NK-92 treated with Interleukin-12 subunit alpha and Interleukin-12 subunit beta, amount 100 ng/mL, for 24 hours (cell line): ENCODE measurements around the gene TM7SF2.
A peak's percentile ranks its signal among the peaks of the same experiment; 100 is the strongest.

Source experiments
- DNase-seq: peaks from one replicate; lab custom pipeline; 2025; lab: John Stamatoyannopoulos, UW

The TM7SF2 gene

DNA sequence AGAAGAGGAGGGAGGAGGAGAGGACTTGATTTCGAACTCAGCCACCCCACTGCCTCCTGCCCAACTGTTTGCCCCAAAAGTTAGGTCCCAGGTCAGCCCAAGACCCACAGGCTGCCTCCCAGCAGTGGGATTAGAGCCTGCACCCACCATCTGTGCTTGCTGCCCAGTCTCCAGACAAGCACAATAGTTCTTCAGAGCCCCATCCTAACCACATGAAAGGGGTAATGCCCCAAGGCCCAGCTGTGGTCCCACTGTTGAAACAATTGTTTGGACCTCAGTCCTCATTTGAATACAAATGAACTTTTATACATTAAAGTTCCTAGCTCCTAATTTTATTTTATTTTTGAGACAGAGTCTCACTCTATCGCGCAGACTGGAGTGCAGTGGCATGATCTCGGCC lies 21.0 kb upstream of the TM7SF2 start:
- DNase-seq = no peak

DNA sequence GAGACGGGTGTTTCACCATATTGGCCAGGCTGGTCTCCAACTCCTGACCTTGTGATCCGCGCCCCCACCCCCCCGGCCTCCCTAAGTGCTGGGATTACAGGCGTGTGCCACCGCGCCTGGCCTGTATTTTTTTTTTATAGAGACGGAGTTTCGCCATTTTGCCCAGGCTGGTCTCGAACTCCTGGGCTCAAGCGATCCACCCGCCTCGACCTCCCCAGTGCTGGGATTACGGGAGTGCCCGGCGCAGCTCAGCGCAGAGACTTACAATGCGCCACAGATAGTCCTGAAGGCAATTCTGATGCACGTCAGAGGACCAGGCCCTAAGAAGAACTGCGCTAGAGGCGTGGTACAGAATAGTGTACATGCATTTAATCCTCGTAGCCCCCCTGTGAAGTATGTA lies 16.2 kb upstream of the TM7SF2 start:
- DNase-seq = no peak

DNA sequence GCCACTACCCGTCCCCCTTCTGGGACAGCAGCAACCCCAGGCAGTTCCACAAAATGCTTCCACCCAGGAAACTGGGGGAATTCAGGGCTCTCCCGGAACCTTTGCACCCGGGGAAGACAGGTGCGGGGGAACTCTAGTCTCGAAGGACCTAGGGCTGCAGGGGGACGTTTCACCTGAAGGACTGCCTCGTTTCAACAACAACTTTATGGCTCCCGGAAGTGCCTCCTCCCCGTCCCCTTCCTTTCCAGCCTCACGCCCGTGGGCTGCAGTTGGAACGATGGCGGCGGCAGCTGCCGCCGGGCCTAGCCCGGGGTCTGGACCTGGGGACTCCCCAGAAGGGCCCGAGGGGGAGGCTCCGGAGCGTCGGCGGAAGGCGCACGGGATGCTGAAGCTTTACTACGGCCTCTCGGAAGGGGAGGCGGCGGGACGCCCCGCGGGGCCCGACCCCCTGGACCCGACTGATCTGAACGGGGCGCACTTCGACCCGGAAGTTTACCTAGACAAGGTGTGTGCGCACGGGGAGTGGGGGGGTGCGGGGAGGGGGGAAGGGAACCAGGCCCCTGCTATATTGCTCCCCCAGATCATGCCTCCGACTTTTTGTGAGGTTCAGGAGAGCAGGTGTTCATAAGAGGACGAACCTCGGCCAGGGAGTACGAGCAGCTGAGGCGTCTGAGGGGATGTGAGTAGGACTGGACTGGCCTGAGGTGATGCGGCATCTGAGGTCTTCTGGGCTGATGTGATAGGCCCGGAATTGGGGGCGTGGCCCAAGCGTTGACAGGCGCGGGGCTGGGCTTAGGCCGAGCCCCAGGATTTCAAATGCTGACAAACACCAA lies 15.5 kb upstream of the TM7SF2 start, which contains the start of gene VPS51:
TSS of gene VPS51 (plus strand) at position 241 of the 833 bp plus-strand sequence. CDS start at position 278, 37 bp downstream.
- DNase-seq = peak; percentile 81

DNA sequence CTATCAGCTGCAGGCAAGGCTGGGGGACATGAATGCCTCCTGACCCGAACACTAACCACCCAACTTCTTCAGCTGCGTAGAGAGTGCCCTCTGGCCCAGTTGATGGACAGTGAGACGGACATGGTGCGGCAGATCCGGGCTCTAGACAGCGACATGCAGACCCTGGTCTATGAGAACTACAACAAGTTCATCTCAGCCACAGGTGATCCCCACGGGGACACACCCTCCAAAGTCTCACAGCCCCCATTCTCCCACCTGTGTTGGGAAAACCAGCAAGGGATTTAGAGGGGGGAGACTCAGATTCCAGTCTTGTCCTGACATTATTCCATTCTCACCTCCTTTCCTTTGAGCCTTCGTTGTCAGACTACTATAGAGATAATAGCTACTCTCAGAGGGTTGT lies 14.7 kb upstream of the TM7SF2 start:
- DNase-seq = no peak

DNA sequence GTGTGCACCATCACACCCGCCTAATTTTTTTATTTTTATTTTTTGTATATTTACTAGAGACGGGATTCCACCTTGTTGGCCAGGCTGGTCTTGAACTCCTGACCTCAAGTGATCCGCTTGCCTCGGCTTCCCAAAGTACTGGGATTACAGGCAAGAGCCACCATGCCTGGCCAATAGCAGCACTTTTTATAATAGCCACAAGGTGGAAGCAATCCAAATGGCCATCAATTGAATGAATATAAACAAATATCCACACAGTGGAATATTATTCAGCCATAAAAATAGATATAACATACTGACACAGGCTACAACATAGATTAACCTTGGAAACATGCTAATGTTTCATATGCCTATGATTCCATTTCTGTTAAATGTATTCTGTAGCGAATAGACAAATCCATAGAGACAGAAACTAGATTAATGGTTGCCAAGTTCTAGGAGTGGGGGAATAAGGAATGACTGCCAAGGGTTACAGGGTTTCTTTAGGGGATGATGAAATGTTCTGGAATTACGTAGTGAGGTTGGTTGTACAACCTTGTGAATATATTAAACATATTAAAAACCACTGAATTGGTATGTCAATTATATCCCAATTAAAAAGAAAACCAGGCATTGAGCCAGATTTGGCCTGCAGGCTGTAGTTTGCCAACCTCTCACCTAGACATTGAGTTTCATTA lies 10.9 kb upstream of the TM7SF2 start:
- no peak for DNase-seq

DNA sequence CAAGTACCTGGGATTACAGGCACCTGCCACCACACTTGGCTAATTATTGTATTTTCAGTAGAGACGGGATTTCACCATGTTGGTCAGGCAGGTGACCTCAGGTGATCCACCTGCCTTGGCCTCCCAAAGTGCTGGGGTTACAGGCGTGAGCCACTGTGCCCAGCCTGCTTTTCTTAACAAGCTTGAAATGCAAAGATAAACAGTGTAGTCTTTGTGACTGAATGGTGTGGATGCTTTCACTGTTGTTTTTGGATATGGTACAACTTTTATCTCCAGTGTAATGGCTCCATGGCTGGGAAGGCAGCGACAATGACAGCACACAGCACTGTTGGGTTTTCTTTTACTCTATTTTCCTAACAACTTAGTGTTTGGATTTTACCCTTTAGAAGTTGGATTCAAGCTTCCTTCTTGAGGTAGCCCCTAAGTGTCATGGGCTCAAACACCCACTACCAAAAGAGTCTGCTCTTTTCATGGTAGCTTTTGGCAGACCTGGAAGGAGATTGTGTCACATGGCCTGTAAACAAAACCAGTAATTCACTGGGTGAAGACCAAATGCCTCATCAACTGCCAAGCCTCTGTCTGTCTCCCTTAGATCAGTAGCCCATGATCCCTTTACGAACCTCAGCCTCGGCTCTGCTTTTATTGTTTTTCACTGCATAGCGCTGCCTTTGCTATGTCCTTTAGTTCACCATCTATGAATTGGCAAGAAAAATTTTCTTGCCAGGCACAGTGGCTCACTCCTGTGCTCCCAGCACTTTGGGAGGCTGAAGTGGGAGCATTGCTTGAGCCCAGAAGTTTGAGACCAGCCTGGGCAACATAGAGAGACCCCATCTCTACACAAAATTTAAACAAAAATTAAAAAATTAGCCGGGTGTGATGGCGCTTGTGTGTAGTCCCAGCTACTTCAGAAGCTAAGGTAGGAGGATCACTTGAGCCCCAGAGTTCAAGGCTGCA lies 9.3 kb upstream of the TM7SF2 start:
- no peak for DNase-seq

DNA sequence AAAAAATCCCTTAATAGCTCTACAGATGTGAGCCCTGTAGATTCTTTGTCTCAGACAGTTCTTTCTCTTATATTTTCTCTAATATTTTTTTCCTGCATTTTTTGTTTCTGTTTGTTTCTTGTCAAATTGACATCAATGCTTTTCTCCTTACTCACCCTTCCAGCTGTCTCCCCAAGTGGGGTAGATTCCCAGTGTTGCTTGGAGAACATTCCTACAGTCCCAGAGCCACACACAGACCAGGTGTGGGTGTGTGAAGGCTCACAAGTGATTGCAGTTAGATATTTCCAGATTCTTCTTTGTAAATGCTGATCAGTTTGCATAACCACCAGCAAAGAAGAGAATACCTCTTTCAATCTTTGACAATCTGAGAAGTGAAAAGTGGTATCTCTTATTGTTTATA lies 8.2 kb upstream of the TM7SF2 start:
- DNase-seq = no peak

DNA sequence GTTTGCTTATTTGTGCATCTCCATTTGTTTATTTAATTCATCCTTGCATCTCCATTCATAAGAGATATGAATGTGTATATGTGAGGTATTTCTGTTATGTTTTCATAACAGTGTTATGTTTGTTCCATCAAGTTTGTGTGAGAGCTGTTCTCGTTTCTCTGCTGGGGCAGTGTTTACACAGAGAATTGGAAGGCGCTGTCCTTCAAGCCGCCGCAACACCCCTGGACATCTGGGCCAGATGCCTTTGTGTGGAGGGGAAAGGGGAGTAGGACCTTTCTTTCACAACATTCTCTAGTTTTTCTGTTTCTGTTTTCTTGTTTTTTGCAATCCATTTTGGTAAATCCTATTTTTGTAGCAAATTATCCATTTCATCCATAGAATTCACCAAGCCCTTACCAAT lies 7.0 kb upstream of the TM7SF2 start:
- DNase-seq = no peak

DNA sequence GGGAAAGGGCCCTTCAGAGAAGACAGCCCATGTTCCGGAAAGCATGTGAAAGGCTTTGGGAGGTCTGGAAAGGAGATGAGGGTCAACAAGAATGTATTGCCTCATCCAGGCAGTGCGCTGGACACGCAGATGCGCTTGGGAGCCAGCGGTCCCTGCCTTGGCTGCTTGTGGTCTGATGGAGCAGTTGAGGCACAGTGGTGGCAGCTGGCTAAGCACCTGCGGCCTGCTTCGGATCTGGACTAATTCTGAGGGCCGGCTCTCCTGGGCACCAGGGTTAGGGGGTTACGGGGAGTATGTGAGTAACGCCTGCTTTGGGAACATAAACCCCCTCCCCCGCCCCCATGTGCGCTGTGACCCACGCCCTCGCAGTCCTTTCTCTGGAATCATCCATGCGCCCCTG lies 4.6 kb upstream of the TM7SF2 start:
- DNase-seq = no peak

DNA sequence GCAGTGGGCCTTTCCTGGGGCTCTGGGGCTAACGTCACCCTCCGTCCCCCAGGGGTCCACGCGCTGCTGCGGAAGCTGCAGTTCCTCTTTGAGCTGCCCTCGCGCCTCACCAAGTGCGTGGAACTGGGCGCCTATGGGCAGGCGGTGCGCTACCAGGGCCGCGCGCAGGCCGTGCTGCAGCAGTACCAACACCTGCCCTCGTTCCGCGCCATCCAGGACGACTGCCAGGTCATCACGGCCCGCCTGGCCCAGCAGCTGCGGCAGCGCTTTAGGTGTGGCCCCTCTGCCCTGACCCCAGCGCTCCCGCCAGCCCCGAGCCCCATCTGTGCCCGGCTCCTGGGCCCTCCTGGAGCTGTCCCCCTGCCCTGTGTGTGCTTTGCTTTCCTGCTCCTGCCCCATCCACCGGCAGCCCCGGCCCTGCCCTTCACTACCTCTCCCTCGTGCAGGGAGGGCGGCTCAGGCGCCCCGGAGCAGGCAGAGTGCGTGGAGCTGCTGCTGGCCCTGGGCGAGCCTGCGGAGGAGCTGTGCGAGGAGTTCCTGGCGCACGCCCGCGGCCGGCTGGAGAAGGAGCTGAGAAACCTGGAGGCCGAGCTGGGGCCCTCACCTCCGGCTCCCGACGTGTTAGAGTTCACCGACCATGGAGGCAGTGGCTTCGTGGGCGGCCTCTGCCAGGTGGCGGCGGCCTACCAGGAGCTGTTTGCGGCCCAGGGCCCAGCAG lies 3.8 kb upstream of the TM7SF2 start:
- no peak for DNase-seq

DNA sequence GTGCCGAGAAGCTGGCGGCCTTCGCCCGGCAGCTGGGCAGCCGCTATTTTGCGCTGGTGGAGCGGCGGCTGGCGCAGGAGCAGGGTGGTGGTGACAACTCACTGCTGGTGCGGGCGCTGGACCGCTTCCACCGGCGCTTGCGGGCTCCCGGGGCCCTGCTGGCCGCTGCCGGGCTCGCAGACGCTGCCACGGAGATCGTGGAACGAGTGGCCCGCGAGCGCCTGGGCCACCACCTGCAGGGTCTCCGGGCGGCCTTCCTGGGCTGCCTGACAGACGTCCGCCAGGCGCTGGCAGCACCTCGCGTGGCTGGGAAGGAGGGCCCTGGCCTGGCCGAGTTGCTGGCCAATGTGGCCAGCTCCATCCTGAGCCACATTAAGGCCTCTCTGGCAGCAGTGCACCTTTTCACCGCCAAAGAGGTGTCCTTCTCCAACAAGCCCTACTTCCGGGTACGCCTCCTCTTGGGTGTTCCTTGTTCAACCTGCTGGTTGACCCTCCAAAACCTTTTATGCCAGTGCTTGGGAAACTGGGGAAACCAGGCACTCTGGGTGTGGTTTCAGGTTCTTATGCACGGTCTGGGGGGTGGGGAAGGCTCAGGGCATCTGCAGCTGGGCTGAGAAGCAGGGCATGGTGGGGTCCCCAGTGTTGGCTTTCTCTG lies 3.1 kb upstream of the TM7SF2 start:
- DNase-seq = no peak

DNA sequence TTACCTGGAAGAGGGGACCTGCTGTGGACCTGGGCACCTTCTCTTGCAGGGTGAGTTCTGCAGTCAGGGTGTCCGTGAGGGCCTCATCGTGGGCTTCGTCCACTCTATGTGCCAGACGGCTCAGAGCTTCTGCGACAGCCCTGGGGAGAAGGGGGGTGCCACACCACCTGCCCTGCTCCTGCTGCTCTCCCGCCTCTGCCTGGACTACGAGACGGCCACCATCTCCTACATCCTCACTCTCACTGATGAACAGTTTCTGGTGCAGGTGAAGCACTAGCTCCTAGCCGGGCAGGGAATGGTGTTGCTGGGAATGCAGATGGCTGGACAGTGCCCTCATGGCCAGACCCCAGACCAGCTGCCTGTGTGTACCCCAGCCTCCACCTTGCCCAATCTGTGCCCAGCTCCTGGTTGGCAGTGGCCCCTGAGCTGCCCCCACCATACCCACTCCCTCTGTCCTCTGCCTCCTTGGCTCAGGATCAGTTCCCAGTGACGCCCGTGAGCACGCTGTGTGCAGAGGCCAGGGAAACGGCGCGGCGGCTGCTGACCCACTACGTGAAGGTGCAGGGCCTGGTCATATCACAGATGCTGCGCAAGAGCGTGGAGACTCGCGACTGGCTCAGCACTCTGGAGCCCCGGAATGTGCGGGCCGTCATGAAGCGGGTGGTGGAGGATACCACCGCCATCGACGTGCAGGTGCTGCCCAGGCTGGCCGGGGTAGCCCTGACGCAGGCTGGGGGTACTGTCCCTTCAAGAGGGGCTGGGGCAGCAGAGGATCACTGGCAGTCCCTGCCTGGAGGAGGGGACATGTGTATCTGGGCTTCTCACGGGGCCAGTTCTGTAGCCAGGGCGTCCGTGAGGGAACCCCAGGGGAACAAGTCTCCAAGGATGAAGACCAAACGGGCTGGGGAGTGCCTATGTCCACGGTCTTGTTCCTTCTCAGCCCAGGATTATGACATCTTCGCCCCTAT lies 2.2 kb upstream of the TM7SF2 start:
- DNase-seq = no peak

DNA sequence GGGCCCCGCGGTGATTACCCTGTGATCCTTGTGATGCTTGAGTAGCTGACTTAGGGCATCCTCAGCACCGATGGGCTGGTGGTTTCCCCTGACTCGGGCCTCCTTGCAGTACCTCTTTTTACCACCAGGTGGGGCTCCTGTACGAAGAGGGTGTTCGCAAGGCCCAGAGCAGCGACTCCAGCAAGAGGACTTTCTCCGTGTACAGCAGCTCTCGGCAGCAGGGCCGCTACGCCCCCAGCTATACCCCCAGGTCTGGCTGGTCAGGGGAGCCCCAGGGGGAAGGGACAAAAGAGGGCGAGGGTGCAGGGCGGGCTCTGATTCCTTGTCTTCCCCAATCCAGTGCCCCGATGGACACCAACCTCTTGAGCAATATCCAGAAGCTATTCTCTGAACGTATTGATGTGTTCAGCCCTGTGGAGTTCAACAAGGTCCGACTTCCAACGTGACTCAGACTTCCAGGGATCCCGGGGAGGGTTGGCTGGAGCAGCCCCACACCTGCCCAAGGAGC lies 1.3 kb upstream of the TM7SF2 start:
- DNase-seq = peak; percentile 72

DNA sequence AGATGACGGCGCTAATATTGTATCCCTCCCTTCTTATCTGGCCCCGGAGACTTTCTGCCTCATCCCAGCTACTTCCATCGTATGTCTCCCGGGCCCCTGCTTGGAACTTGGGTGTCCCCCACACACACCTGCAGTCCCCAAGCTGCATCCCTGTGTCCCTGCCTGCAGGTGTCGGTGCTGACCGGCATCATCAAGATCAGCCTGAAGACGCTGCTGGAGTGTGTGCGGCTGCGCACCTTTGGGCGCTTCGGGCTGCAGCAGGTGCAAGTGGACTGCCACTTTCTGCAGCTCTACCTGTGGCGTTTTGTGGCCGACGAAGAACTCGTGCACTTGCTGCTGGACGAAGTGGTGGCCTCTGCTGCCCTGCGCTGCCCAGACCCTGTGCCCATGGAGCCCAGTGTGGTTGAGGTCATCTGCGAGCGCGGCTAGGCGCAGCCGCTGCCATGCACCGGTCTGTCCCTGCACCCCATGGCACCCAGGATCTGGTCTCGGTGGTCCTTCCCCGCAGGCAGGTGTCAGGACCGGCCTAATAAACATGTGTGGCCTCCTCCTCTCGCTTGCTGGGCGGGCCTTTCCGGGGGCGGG lies 421 bp upstream of the TM7SF2 start:
- no peak for DNase-seq

DNA sequence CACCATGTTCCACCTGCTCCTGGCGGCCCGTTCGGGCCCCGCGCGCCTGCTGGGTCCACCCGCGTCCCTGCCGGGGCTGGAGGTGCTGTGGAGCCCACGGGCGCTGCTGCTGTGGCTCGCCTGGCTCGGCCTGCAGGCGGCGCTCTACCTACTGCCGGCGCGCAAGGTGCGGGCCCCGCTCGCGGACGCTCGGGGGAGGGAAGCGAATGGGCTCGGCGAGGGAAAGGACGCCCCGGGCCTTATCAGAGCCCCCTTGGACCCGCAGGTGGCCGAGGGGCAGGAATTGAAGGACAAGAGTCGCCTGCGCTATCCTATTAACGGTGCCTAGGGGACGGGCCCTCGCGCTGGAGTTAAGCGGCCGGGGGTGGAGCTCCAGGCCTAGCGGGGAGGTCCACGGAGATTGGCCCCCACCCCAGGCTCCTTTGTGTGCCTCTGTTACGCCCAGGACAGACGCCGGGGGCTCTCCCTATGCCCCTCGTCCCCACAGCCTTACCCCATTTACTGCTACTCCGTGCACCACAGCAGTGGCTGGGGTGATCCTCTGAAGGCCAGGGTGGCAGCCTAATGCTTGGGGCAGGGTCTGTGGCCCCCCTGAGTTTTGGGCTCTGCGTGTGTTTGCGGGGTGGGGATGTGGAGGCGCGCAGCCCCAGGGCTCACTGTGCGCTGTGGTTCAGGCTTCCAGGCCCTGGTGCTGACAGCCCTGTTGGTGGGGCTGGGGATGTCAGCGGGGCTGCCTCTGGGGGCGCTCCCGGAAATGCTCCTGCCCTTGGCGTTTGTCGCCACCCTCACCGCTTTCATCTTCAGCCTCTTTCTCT lies 1.1 kb downstream of the TM7SF2 start:
- DNase-seq = no peak

DNA sequence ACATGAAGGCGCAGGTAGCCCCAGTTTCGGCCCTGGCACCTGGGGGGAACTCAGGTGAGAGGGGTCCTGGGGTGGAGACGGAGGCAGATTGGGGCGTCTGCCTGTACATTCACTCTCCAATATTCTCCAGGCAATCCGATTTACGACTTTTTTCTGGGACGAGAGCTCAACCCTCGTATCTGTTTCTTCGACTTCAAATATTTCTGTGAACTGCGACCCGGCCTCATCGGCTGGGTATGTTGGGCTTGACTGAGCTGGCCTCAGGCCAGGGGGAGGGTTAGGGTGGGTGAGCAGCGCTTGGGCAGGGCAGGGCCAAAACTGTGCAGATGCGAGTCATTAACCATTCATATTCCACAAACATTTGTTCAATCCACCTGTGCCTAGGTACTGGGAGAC lies 1.7 kb downstream of the TM7SF2 start:
- DNase-seq = no peak

DNA sequence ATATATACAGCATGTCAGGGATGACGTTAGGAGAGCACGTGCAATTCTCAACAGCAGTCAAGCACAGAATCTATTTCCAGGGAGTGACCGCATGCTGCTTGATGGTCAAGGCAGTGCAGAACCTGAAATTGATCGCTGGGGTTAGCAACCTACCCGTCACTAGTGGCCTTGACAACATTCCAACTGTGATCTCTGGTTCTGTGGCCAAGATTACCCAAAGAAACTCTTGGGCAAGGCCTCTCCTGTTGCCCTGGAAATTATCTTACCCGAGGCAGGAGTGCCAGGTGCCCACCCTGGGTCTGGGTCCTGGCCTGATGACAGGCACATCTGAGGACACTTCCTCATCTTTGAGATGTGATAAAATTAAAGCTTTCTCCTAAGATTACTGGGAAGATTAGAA lies 2.2 kb downstream of the TM7SF2 start:
- no peak for DNase-seq

DNA sequence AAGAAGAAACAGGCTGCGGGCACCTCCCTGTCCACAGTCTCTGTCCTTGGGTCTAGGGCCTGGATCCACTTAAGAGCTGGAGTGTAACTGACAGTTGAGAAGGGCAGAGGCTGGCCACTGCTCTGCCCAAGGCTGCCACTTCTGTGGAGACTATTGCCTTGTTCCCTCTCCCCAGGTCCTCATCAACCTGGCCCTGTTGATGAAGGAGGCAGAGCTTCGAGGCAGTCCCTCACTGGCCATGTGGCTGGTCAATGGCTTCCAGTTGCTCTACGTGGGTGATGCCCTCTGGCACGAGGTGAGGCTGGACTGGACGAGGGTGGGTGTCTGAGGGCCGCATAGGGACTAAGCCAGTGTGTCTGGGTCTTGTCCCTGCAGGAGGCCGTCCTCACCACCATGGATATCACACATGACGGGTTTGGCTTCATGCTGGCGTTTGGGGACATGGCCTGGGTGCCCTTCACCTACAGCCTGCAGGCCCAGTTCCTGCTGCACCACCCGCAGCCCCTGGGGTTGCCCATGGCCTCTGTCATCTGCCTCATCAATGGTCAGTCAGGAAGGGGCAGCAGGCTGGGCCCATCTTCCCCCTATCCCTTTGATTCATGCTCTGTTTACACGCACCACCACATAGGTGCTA lies 3.0 kb downstream of the TM7SF2 start:
- no peak for DNase-seq
